ENCODE measurements around the gene SLC38A2. TPM values are rescaled to one million over a fixed set of nuclear protein-coding genes. Genes with fewer than 3 reads are reported as not detected.

Gene SLC38A2
- total RNA-seq, 1 donor from 2014 or later: 1,114 TPM

DNA sequence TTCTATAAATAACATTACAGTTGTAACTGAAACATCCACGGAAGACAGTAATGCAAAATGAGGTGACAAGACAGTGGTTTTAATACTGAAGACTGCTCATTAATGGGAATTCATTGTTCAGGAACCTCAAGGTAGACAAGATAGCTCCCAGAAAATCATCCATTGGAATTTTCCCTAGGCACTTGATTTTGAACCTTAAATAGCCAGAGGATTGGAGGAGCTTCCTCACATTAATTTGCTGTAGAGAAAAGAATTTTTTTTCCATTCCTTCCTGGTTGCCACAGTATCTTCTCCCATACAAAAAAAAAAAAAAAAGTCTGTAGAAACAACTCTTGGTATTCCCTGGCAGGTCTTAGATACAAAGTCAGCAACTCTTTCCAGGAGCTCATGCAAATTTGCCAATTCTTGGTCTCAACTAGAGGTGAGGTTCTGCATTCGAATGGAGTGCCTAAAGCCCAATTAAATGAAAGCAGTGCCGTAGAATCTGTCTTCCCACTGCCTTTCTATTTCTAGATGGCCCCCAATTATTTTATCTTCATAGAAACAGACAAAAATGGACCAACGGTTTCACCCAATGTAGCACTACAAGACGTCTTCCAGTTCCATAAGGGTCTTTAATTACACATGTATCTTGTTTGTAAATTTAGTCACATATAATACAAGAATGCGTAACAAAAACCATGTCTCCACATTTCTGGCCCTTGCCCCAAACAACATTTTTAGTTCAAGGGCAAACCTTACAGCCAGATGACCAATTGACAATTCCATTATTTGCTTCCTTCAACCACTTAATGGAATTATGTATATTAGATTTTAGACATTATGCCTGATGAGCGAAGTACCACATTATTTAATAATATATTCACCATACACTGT is 13.5 kb downstream of the SLC38A2 start:
- TF ChIP-seq, protein P1, sequence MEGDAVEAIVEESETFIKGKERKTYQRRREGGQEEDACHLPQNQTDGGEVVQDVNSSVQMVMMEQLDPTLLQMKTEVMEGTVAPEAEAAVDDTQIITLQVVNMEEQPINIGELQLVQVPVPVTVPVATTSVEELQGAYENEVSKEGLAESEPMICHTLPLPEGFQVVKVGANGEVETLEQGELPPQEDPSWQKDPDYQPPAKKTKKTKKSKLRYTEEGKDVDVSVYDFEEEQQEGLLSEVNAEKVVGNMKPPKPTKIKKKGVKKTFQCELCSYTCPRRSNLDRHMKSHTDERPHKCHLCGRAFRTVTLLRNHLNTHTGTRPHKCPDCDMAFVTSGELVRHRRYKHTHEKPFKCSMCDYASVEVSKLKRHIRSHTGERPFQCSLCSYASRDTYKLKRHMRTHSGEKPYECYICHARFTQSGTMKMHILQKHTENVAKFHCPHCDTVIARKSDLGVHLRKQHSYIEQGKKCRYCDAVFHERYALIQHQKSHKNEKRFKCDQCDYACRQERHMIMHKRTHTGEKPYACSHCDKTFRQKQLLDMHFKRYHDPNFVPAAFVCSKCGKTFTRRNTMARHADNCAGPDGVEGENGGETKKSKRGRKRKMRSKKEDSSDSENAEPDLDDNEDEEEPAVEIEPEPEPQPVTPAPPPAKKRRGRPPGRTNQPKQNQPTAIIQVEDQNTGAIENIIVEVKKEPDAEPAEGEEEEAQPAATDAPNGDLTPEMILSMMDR (IDR thresholded peaks at IDR 0.05; ENCODE audit: insufficient read depth, low read length, severe bottlenecking): no peak
- peaks cover 13% of the 10 kb centered on the region for H3K36me3 ChIP-seq (ENCODE audit: control insufficient read depth, insufficient read depth, low read length)
- no peak overlapping the region for H3K4me3 ChIP-seq (ENCODE audit: low read depth, low read length)
- H3K27me3 ChIP-seq (ENCODE audit: control insufficient read depth, insufficient read depth, low read length): no peaks in the 10 kb centered on the region
- FAIRE-seq (no peak), DNase-seq (ENCODE audit: low read depth) (no peak)

DNA sequence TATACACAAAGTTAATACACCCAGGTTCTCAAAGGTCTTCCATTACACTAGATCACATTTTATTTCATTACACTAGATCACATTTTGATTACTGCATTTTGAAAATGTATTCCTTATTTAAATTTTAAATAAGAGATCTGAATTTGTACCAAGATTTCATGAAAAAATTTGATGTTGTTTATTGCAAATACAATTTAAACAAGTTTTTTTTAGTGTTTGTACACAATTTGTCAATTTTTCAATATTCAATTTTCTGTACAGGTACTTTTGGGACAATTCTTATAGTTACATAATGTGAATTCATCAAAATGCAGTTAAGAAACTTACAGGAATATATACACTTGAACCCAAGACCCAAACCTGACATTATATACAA is 14.3 kb downstream of the SLC38A2 start:
- DNase-seq (ENCODE audit: low read depth) (no peak), FAIRE-seq (no peak)
- H3K36me3 ChIP-seq (ENCODE audit: control insufficient read depth, insufficient read depth, low read length): peaks cover 10% of the 10 kb centered on the region
- no peak overlapping the region for H3K4me3 ChIP-seq (ENCODE audit: low read depth, low read length)
- TF ChIP-seq, protein P1 (IDR thresholded peaks at IDR 0.05; ENCODE audit: insufficient read depth, low read length, severe bottlenecking): no peak
- no peaks in the 10 kb centered on the region for H3K27me3 ChIP-seq (ENCODE audit: control insufficient read depth, insufficient read depth, low read length)

DNA sequence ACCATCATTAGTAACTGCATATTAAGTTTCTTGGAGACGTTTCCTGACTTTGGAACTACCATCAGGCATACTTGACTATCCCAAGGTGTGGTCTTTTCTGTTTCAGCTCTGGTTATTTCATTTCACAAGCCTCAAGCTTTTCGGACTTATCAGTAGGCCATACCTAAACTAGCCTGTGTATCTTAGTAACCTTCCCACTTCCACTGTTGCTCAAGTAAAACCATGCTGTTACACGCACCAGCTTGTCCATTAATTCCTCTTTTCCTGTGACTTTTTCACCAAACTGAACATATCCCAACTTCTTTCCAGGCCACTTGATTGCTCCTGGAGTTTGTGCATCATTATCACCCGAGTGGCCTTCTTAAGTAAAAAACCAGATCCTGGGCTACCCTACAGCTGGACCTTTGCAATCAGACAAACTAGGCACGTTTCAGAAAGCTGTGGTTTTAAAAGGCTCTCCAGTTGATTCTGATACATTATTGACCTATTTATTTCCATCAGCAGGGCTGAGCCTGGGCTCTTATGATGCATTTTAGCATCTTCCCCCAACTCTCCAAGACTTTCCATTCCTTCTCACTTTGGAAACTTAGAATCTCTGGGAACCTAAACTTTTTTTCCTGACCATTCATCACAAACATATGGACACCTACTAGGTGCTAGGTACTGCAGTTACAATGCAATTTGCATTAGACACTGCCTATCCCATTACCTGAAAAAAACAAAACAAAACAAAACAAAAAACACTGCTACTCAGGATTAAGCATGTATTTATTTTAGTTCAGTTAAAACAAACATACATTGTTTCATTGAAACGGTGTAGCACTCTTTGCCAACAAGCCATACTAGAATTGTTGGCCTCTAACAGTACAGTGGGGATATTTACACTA is 14.9 kb downstream of the SLC38A2 start:
- TF ChIP-seq, protein P1 (IDR thresholded peaks at IDR 0.05; ENCODE audit: insufficient read depth, low read length, severe bottlenecking): no peak
- peak; percentile 92 for FAIRE-seq

DNA sequence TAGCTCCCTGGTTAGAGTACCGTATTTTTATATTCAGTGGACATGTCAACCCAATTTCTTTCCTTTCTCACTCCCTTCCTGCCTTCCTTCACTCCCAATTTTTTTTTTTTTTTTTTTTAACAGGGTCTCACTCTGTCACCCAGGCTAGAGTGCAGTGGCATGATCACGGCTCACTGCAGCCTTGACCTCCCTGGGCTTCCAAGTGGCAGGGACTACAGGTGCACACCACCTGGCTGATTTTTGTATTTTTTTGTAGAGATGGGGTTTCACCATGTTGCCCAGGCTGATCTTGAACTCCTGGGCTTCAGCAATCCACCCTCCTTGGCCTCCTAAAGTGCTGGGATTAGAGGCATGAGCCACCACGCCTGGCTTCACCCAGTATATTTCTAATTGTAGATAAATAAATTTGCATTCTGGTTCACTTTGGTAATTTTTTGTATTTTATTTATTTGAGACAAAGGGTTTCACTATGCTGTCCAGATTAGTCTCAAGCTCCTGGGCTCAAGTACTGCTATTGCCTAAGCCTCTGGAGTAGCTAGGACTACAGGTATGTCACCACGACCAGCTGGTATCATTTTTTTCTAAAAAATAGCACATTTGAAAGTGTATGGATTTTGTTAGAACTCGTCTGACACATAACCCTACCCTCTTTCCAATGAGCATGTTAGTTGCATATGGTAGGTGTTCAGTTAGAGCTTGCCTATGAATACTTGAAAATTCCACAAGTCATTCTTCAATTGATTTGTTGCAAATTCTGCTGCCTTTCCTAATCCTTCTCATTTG is 15.7 kb downstream of the SLC38A2 start:
- DNase-seq (ENCODE audit: low read depth): no peak
- TF ChIP-seq, protein P1 (IDR thresholded peaks at IDR 0.05; ENCODE audit: insufficient read depth, low read length, severe bottlenecking): no peak

More for the DNA sequence above, 14.9 kb downstream of the SLC38A2 start:
- Histone ChIP-seq H3K36me3 (ENCODE audit: control insufficient read depth, insufficient read depth, low read length) (peaks cover 8% of the 10 kb centered on the region), H3K27me3 (ENCODE audit: control insufficient read depth, insufficient read depth, low read length) (no peaks in the 10 kb centered on the region), H3K4me3 (ENCODE audit: low read depth, low read length) (no peak overlapping the region)
- DNase-seq (ENCODE audit: low read depth): peak; percentile 97

DNA sequence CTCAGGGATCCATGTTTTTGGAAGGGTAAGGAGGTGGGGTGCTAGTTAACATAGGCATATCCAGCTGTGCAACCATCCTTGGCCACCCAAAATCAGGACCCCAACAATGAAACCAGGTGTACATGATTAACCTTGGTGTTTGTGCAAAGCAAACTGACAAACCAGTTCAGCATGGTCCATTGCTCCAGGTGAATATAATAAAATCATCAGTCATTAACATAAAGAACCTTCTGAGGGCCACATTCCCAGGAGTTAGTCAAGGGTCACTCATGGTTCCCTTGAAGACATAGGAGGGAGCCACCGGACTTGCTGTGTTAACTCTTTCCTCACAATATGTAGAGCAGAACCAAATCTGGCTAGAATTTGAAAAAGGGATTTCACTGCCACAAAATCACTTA is 17.8 kb downstream of the SLC38A2 start:
- Histone ChIP-seq H3K4me3 (ENCODE audit: low read depth, low read length) (no peak overlapping the region), H3K36me3 (ENCODE audit: control insufficient read depth, insufficient read depth, low read length) (no peaks in the 10 kb centered on the region), H3K27me3 (ENCODE audit: control insufficient read depth, insufficient read depth, low read length) (no peaks in the 10 kb centered on the region)
- TF ChIP-seq, protein P1 (IDR thresholded peaks at IDR 0.05; ENCODE audit: insufficient read depth, low read length, severe bottlenecking): no peak
- no peak for FAIRE-seq
- DNase-seq (ENCODE audit: low read depth): no peak

More for the DNA sequence above, 15.7 kb downstream of the SLC38A2 start:
- Histone ChIP-seq H3K4me3 (ENCODE audit: low read depth, low read length) (no peak overlapping the region), H3K36me3 (ENCODE audit: control insufficient read depth, insufficient read depth, low read length) (peaks cover 8% of the 10 kb centered on the region), H3K27me3 (ENCODE audit: control insufficient read depth, insufficient read depth, low read length) (no peaks in the 10 kb centered on the region)
- FAIRE-seq: no peak

Data from bronchial epithelial cell (primary cell).